ENCODE results near the gene POLR3A. TPM values are rescaled to one million over a fixed set of nuclear protein-coding genes. Genes with fewer than 3 reads are reported as not detected.

The POLR3A gene
- total RNA-seq, 6 experiments from 2014 or later: 5.5 to 8.5 (median 6.4) TPM

DNA sequence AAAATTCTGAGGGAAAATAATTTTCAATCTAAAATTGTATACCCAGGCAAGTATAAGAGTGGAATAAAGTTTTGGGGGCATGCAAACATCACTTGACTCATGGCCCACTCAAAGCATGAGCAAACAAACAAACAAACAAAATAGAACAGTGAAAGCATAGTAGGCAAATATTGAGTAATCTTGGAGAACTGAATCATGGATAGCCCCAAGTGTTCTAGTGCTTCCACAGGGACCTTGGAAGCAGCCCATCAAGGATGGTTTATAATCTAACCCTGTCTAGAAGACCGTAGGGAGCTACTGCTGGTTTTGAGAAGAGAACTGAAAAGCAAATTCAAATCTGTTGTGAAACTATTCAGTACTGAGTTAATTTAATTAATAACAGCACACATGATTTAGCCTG lies 22.1 kb downstream of the POLR3A start:
- H3K27ac ChIP-seq: no peak overlapping the region
- TF ChIP-seq CTCF (IDR thresholded peaks at IDR 0.05) (no peak), POLR2A (IDR thresholded peaks at IDR 0.05) (no peak)
- ATAC-seq (no peak), DNase-seq (no peak)
- intact Hi-C loops (cut with DNase I): no loop called here
- no peak overlapping the region for H3K4me3 ChIP-seq
- H3K4me1 ChIP-seq: no peaks in the 10 kb centered on the region
- peaks cover 4 to 99% (median 32%) of the 10 kb centered on the region in 4 donors for H3K36me3 ChIP-seq
- no peaks in the 10 kb centered on the region for H3K27me3 ChIP-seq
- no peaks in the 10 kb centered on the region for H3K9me3 ChIP-seq
- 75% methylated on average over 1 of the region's 1 CpG for WGBS (ENCODE audit: insufficient coverage, low coverage, low lambda C conversion rate, missing lambda C conversion rate)

DNA sequence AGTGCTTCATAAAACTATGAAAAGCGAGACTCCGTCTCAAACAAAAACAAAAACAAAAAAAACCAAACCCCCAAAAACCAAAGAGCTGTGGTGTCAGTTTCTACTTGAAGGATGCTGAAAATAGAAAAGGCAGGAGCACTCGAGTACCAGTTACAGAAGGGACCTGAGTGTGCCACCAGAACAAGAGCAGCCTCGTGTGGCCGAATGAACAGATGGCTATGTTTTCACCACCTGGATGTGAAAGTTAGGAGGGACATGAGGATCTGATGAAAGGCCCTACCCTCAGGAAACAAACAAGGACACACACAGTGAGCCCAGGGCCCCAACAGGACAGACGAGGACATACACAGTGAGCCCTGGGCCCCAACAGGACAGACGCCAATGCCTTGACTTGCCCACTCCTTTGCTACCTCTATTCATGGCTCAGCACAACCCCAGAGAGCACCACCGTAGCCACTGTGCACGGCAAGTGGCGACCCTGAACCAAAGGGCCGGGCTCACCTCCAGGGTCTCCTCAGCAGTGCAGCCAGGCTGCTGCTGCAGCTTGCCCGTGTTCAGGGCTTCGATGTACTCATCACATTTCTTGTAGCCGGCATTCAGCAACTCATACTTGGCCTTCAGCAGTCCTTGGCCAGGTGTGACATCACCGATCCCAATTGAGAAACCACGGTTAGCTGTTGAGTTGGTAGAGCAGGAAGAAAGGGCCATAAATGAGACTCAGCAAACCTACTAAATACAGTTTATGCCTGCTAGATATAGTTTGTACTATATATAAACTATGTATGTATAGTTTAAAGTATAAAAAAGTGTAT lies 24.9 kb downstream of the POLR3A start:
- Histone ChIP-seq H3K9me3 (no peaks in the 10 kb centered on the region), H3K4me1 (no peaks in the 10 kb centered on the region), H3K4me3 (no peak overlapping the region), H3K27ac (no peak overlapping the region), H3K36me3 (peaks cover 4 to 99% (median 34%) of the 10 kb centered on the region in 4 donors), H3K27me3 (no peaks in the 10 kb centered on the region)
- no peak for ATAC-seq
- intact Hi-C loops (cut with DNase I): no loop called here
- WGBS (ENCODE audit: insufficient coverage, low coverage, low lambda C conversion rate, missing lambda C conversion rate): 94% methylated on average over 7 of the region's 16 CpGs
- DNase-seq: no peak
- TF ChIP-seq CTCF (IDR thresholded peaks at IDR 0.05) (no peak), POLR2A (IDR thresholded peaks at IDR 0.05) (no peak)

DNA sequence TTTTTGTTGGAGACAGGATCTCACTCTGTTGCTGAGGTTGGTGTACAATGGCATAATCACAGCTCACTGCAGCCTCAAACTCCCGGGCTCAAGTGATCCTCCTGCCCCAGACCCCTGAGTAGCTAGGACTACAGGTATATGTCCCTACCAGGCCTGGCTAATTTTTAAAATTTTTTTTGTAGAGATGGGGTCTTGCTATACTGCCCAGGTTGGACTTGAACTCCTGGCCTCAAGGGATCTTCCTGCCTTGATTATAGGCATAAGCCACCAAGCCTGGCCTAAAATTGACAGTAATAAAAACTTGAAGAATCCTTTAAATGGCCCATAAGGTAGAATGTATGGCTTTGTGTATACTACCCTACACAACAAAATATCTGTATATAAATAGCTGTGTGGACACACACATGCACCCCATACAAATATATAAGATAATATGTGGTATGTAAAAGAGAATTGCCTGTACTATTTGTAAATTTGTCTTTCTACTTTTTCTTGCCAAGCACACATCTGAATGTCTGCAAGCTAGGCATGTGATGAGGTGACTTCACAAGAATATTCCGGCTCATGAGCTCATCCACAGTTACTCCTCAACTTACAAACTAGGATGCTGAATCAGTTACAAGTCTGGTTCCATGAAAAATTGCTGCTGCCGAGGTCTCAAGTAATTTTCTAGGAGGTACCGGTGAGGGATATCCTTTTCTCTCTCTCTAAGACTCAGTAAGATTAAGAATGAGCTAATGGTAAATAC lies 26.6 kb downstream of the POLR3A start:
- H3K27ac ChIP-seq: no peak overlapping the region
- H3K4me3 ChIP-seq: no peak overlapping the region
- no peak for DNase-seq
- no peak for ATAC-seq
- TF ChIP-seq POLR2A (IDR thresholded peaks at IDR 0.05) (no peak), CTCF (IDR thresholded peaks at IDR 0.05) (no peak)
- no peaks in the 10 kb centered on the region for H3K4me1 ChIP-seq
- H3K27me3 ChIP-seq: no peaks in the 10 kb centered on the region
- intact Hi-C loops (cut with DNase I): no loop called here
- H3K36me3 ChIP-seq: peaks cover 4 to 88% (median 32%) of the 10 kb centered on the region in 4 donors
- no peaks in the 10 kb centered on the region for H3K9me3 ChIP-seq
- WGBS (ENCODE audit: insufficient coverage, low coverage, low lambda C conversion rate, missing lambda C conversion rate): 92% methylated on average over 4 of the region's 4 CpGs

DNA sequence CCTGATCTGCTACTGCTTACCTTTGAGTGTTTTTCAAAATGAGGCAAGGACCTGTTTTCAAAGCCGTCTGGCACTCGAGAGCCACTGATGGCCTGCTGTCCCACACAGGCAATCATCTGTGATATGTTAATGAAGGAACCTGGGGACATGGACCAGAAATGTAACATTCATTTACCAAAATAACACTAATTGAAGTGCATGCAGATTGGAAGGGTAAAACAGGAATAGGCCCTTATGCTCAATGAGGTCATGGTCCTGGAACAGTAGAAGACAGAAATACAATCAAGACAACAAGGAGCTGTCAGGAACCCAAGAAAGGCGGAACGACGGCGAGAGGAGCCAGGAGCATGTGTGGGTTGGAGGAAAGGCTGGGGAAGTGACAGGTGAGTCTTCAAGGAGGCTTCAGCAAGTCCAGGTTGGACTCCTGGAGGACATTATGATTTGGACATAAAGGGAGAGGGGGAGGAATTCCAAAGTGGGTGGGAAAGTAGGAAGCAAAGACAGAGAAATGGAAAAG lies 28.3 kb downstream of the POLR3A start:
- no peak overlapping the region for H3K4me3 ChIP-seq
- WGBS (ENCODE audit: insufficient coverage, low coverage, low lambda C conversion rate, missing lambda C conversion rate): 84% methylated on average over 6 of the region's 6 CpGs
- no peaks in the 10 kb centered on the region for H3K4me1 ChIP-seq
- TF ChIP-seq CTCF (IDR thresholded peaks at IDR 0.05) (no peak), POLR2A (IDR thresholded peaks at IDR 0.05) (no peak)
- H3K36me3 ChIP-seq: peaks cover 4 to 71% (median 30%) of the 10 kb centered on the region in 4 donors
- H3K27me3 ChIP-seq: no peaks in the 10 kb centered on the region
- no peak overlapping the region for H3K27ac ChIP-seq
- no peak for ATAC-seq
- no peak for DNase-seq
- H3K9me3 ChIP-seq: no peaks in the 10 kb centered on the region
- intact Hi-C loops (cut with DNase I): no loop called here

Data from right lobe of liver (tissue), 6 donors.